Prostate gland (tissue), 2 donors: ENCODE data around the gene PNMA1. TPM values are rescaled to one million over a fixed set of nuclear protein-coding genes. Genes with fewer than 3 reads are reported as not detected.

Experiments used
- DNase-seq: peaks from one replicate; pipeline ENCODE4 v3.0.0-alpha.2; 2019; ENCODE audit warnings: low spot score
- H3K27ac ChIP-seq, 2 donors: fragments of 200-600 bp; sonication (generic); 2 replicates each; pipeline ENCODE4 v1.5.1; 2017 to 2019
- H3K27me3 ChIP-seq: fragments of 200-600 bp; sonication (generic); replicated peaks from 2 replicates; pipeline ENCODE4 v1.5.1; 2019; ENCODE audit not compliant: insufficient read depth
- H3K36me3 ChIP-seq, 2 donors: fragments of 200-600 bp; sonication (generic); 1 replicate in 1 of 2; 2 replicates in 1 of 2; pipeline versions ENCODE4 v1.5.1 to v1.8.1; 2017 to 2019
- H3K4me1 ChIP-seq: fragments of 200-600 bp; sonication (generic); replicated peaks from 2 replicates; pipeline ENCODE4 v1.5.1; 2019
- H3K4me3 ChIP-seq, 2 donors: fragments of 200-600 bp; sonication (generic); 2 replicates each; pipeline ENCODE4 v1.5.1; 2017 to 2019
- H3K9me3 ChIP-seq: fragments of 200-600 bp; sonication (generic); 2 replicates; pipeline ENCODE4 v1.5.1; 2017
- POLR2A ChIP-seq: fragments of 450-650 bp; IDR thresholded peaks from one replicate; pipeline ENCODE4 v1.6.1; 2016; ENCODE audit warnings: antibody characterized with exemption, mild to moderate bottlenecking
- POLR2AphosphoS5 ChIP-seq: sonication (generic); formaldehyde crosslinking; IDR thresholded peaks from one replicate; pipeline ENCODE4 v1.6.1; 2017; ENCODE audit warnings: antibody characterized with exemption
- WGBS: methylation state at CpG from one replicate; pipeline ENCODE4 v1.1.5; 2018; 5-methylcytosine and 5-hydroxymethylcytosine counted together
- intact Hi-C: fragments of 100-400 bp; cut with DNase I; formaldehyde crosslinking; loops from one replicate; pipeline ENCODE4 v1.14.2; 2022
- total RNA-seq, 2 donors: library from RNA; depleted of rRNA; stranded (reverse); fragments of >200 nt; gene quantifications; one replicate each; pipeline ENCODE4 v1.1.0, GENCODE V29; 2016
- TF ChIP-seq, protein P1 (sequence below), 4 experiments: fragments of 200-600 bp in 2 of 4; fragments of 450-650 bp in 2 of 4; sonication (generic) in 2 of 4; IDR thresholded peaks; 1 replicate in 3 of 4; 2 replicates in 1 of 4; pipeline ENCODE4 v1.5.1; 2016 to 2019; ENCODE audit warnings: antibody characterized with exemption in 4 of 4, mild to moderate bottlenecking in 2 of 4, moderate library complexity in 2 of 4

Gene PNMA1
- total RNA-seq, 2 donors from 2014 or later: 18.6 to 62.7 TPM

DNA sequence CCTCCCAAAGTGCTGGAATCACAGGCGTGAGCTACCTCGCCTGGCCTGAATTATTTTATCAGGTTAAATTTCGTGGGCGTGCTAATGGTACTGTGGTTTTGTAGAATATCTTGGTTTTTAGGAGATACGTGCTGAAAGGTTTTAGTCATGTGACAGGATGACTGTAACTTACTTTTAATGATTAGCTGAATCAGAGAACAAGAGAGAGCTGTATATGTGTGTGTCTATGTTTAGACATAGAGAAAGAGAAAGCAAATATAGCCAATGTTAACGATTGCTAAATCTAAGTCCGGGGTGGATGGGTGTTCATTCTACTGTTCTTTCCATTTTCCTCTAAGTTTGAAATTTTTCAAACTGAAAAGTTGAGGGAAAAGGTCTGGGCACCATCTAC lies 9.2 kb upstream of the PNMA1 start:
- intact Hi-C loops: loop anchor here (5.0 to 10.0 kb wide), 3 partner anchors 34 to 231 kb away; partner anchors contain the start of genes ACOT2, COQ6 and FAM161B
- H3K4me3 ChIP-seq: no peak overlapping the region
- TF ChIP-seq, protein P1, sequence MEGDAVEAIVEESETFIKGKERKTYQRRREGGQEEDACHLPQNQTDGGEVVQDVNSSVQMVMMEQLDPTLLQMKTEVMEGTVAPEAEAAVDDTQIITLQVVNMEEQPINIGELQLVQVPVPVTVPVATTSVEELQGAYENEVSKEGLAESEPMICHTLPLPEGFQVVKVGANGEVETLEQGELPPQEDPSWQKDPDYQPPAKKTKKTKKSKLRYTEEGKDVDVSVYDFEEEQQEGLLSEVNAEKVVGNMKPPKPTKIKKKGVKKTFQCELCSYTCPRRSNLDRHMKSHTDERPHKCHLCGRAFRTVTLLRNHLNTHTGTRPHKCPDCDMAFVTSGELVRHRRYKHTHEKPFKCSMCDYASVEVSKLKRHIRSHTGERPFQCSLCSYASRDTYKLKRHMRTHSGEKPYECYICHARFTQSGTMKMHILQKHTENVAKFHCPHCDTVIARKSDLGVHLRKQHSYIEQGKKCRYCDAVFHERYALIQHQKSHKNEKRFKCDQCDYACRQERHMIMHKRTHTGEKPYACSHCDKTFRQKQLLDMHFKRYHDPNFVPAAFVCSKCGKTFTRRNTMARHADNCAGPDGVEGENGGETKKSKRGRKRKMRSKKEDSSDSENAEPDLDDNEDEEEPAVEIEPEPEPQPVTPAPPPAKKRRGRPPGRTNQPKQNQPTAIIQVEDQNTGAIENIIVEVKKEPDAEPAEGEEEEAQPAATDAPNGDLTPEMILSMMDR (IDR thresholded peaks at IDR 0.05): no peak
- TF ChIP-seq POLR2A: no peak
- TF ChIP-seq POLR2AphosphoS5: no peak
- H3K36me3 ChIP-seq: peaks cover 22 to 36% of the 10 kb centered on the region in 2 donors
- no peaks in the 10 kb centered on the region for H3K27me3 ChIP-seq
- H3K9me3 ChIP-seq: no peaks in the 10 kb centered on the region
- H3K4me1 ChIP-seq: no peaks in the 10 kb centered on the region
- peak overlapping the region; percentile 40 to 60 for H3K27ac ChIP-seq
- WGBS: 76% methylated on average over 7 of the region's 7 CpGs
- no peak for DNase-seq

DNA sequence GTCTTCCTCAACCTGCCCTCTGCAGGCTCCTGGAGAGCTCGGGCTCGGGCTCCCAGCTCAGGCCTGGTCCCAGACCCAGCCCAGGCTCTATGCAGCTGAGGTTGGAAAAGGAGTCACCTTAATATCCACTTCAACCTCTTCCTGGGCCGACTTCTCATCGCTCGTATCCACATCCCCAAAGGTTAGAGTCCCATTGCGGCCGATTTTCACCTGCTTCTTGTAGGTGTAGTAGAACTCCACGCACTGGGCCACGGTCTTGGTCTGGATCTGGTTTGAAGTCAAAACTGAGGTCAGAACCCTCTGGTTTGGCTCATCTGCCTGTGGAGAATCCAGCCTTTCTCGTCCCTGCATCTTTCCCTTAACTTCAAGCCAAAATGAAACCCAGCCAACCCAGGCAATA lies 8.4 kb upstream of the PNMA1 start:
- Histone ChIP-seq H3K9me3 (no peaks in the 10 kb centered on the region), H3K27me3 (no peaks in the 10 kb centered on the region), H3K27ac (no peak overlapping the region), H3K4me1 (peaks cover 7% of the 10 kb centered on the region), H3K36me3 (peaks cover 22 to 36% of the 10 kb centered on the region in 2 donors), H3K4me3 (no peak overlapping the region)
- intact Hi-C loops: loop anchor here (5.0 to 10.0 kb wide), 3 partner anchors 35 to 232 kb away; partner anchors contain the start of genes ACOT2, COQ6 and FAM161B
- WGBS: 90% methylated on average over 10 of the region's 10 CpGs
- TF ChIP-seq POLR2A: no peak
- no peak for TF ChIP-seq POLR2AphosphoS5
- TF ChIP-seq, protein P1 (IDR thresholded peaks at IDR 0.05): no peak
- DNase-seq: no peak

- Histone ChIP-seq H3K9me3 (no peaks in the 10 kb centered on the region), H3K27ac (no peak overlapping the region), H3K4me1 (peaks cover 7% of the 10 kb centered on the region), H3K36me3 (peaks cover 16 to 26% of the 10 kb centered on the region in 2 donors), H3K27me3 (no peaks in the 10 kb centered on the region), H3K4me3 (no peak overlapping the region)
- WGBS: 90% methylated on average over 12 of the region's 12 CpGs
- DNase-seq: no peak
- TF ChIP-seq POLR2A (no peak), POLR2AphosphoS5 (no peak)
- TF ChIP-seq, protein P1 (IDR thresholded peaks at IDR 0.05): no peak
- intact Hi-C loops: loop anchor here (5.0 to 10.0 kb wide), 3 partner anchors 36 to 234 kb away; partner anchors contain the start of genes ACOT2, COQ6 and FAM161B
Observed at GRCh38 chr14:73721101-73721821, 7.1 kb upstream of the PNMA1 start.

DNA sequence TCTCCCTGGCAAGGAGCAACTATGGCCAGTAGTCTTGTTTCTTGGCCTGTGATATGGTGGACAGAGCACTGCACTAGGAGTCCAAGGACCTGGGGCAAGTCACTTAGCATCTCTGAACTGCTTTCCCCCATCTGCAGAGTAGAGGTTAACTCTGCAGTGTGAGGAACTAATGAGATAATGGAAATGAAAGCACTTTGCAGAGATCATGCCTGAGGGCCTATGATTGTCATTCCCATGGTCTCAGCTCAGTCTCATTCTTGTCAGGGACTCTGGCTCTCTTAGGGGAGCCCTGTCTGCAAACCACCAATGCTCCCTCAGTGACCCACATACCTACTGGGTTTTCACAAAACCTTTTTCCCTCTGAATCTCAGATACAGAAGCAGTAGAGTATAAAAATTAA lies 6.5 kb upstream of the PNMA1 start:
- Histone ChIP-seq H3K36me3 (peaks cover 12 to 19% of the 10 kb centered on the region in 2 donors), H3K27ac (no peak overlapping the region), H3K9me3 (no peaks in the 10 kb centered on the region), H3K27me3 (no peaks in the 10 kb centered on the region), H3K4me1 (peaks cover 7% of the 10 kb centered on the region), H3K4me3 (no peak overlapping the region)
- intact Hi-C loops: loop anchor here (5.0 to 10.0 kb wide), 3 partner anchors 37 to 234 kb away; partner anchors contain the start of genes ACOT2, COQ6 and FAM161B
- DNase-seq: no peak
- TF ChIP-seq POLR2AphosphoS5: no peak
- TF ChIP-seq, protein P1 (IDR thresholded peaks at IDR 0.05): no peak
- TF ChIP-seq POLR2A: no peak
